ENCODE results near the gene MYO15A.

- TF ChIP-seq CTCF (conservative IDR thresholded peaks at IDR 0.05 in 1 of 2, IDR thresholded peaks at IDR 0.05 in 1 of 2; ENCODE audit: low read depth in 1 of 2, low read length in 2 of 2), result no peak
- TF ChIP-seq EZH2 (IDR thresholded peaks at IDR 0.05; ENCODE audit: low read length, missing control alignments), result no peak
Observed at GRCh38 chr17:18116078-18116477, 7.5 kb downstream of the MYO15A start.
